Activated CD8-positive, alpha-beta T cell treated with anti-CD3 and anti-CD28 coated beads for 36 hours (primary cell): ENCODE measurements around the gene DNAAF8. TPM values are rescaled to one million over a fixed set of nuclear protein-coding genes. Genes with fewer than 3 reads are reported as not detected.

ENCODE experiments used
- ATAC-seq: fragments of 200-7000 bp; cut with Tn5 transposase; one replicate; pipeline ENCODE4 v1.10.0; 2021; ENCODE audit warnings: mild to moderate bottlenecking, moderate library complexity
- CTCF ChIA-PET: fragments of 350-600 bp; sonication (Branson Sonifier 250); formaldehyde crosslinking; loops from one replicate; lab custom pipeline; 2021; ENCODE audit warnings: antibody characterized with exemption; lab: Charles Lee
- POLR2A ChIA-PET: fragments of 350-600 bp; sonication (Branson Sonifier 250); formaldehyde crosslinking; loops from one replicate; lab custom pipeline; 2021; ENCODE audit warnings: antibody characterized with exemption; lab: Charles Lee
- DNase-seq: peaks from one replicate; pipeline ENCODE4 v3.0.0-alpha.2; 2020
- H3K27ac Mint-ChIP-seq: one replicate; pipeline ENCODE4 v1.8.0; 2021; ENCODE audit warnings: mild to moderate bottlenecking, mixed read lengths
- H3K27me3 Mint-ChIP-seq: one replicate; pipeline ENCODE4 v1.8.0; 2021; ENCODE audit warnings: mixed read lengths
- H3K36me3 Mint-ChIP-seq: one replicate; pipeline ENCODE4 v1.8.0; 2021; ENCODE audit warnings: low read depth, mixed read lengths
- H3K4me1 Mint-ChIP-seq: one replicate; pipeline ENCODE4 v1.8.0; 2021; ENCODE audit warnings: low read depth, mixed read lengths
- H3K4me3 Mint-ChIP-seq: one replicate; pipeline ENCODE4 v1.8.0; 2021; ENCODE audit warnings: mild to moderate bottlenecking, moderate library complexity, mixed read lengths
- H3K9me3 Mint-ChIP-seq: one replicate; pipeline ENCODE4 v1.8.0; 2021; ENCODE audit warnings: mixed read lengths
- intact Hi-C: fragments of 100-400 bp; cut with micrococcal nuclease; formaldehyde crosslinking; loops from one replicate; pipeline ENCODE4 v1.10.0; 2022
- total RNA-seq, 2 experiments: library from RNA; stranded (reverse); gene quantifications; one replicate each; pipeline ENCODE4 v1.2.3, GENCODE V29; 2021
- TF ChIP-seq, protein P1 (sequence below): fragments of 200-600 bp; IDR thresholded peaks from one replicate; pipeline ENCODE4 v1.8.0; 2022; ENCODE audit warnings: antibody characterized with exemption, mild to moderate bottlenecking

DNAAF8 gene
- total RNA-seq, 2 experiments from 2014 or later: 0.18 to 0.38 TPM

DNA sequence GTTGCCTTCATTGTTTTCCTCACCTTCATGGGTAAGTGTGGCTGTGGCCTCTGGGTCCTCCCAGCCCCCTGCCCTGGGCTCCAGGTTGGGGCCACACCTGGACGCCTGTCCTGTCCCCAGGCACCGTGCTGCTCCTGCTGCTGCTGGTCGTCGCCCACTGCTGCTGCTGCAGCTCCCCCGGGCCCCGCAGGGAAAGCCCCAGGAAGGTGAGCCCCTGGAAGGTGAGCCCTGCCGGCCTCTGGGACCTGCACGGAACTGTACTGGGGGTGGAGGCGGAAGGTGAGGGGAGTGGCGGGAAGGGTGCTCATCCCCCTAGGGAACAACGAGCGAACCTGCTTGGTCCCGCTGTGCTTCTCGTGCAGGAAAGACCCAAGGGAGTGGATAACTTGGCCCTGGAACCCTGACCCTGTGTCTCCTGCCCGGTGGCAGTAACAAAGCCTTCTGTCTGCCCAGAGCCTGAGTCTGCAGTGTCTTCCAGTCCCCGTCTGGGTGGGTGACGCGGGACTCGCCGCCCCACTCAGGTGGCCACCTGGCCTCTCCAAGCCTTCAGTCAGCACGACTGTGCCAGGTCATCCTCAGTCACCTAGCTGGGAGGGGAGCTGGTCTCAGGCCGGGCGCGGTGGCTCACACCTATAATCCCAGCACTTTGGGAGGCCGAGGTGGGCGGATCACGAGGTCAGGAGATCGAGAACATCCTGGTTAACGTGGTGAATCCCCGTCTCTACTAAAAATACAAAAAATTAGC lies 61.7 kb downstream of the DNAAF8 start:
- Mint-ChIP-seq H3K36me3 (no peaks in the 10 kb centered on the region), H3K4me3 (no peak overlapping the region), H3K27ac (no peak overlapping the region), H3K4me1 (peaks cover 2% of the 10 kb centered on the region), H3K27me3 (no peaks in the 10 kb centered on the region), H3K9me3 (no peaks in the 10 kb centered on the region)
- TF ChIP-seq, protein P1, sequence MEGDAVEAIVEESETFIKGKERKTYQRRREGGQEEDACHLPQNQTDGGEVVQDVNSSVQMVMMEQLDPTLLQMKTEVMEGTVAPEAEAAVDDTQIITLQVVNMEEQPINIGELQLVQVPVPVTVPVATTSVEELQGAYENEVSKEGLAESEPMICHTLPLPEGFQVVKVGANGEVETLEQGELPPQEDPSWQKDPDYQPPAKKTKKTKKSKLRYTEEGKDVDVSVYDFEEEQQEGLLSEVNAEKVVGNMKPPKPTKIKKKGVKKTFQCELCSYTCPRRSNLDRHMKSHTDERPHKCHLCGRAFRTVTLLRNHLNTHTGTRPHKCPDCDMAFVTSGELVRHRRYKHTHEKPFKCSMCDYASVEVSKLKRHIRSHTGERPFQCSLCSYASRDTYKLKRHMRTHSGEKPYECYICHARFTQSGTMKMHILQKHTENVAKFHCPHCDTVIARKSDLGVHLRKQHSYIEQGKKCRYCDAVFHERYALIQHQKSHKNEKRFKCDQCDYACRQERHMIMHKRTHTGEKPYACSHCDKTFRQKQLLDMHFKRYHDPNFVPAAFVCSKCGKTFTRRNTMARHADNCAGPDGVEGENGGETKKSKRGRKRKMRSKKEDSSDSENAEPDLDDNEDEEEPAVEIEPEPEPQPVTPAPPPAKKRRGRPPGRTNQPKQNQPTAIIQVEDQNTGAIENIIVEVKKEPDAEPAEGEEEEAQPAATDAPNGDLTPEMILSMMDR: no peak
- ATAC-seq (no peak), DNase-seq (no peak)
- ChIA-PET POLR2A (interaction anchor here (0.9 kb wide), 1 partner anchor 28 kb away, joined by 3 read pairs; no protein-coding TSS in a partner anchor), CTCF (no interaction called here)
- intact Hi-C loops: no loop called here

GRCh38 chr16:4796982-4797804 lies 62.9 kb downstream of the DNAAF8 start:
- H3K4me3 Mint-ChIP-seq: no peak overlapping the region
- no peak overlapping the region for H3K27ac Mint-ChIP-seq
- DNase-seq (no peak), ATAC-seq (no peak)
- H3K9me3 Mint-ChIP-seq: no peaks in the 10 kb centered on the region
- no peaks in the 10 kb centered on the region for H3K36me3 Mint-ChIP-seq
- POLR2A ChIA-PET: no interaction called here
- peaks cover 6% of the 10 kb centered on the region for H3K4me1 Mint-ChIP-seq
- intact Hi-C loops: no loop called here
- CTCF ChIA-PET: no interaction called here
- TF ChIP-seq, protein P1: no peak
- no peaks in the 10 kb centered on the region for H3K27me3 Mint-ChIP-seq

- ChIA-PET POLR2A (no interaction called here), CTCF (no interaction called here)
- H3K36me3 Mint-ChIP-seq: no peaks in the 10 kb centered on the region
- intact Hi-C loops: no loop called here
- H3K9me3 Mint-ChIP-seq: no peaks in the 10 kb centered on the region
- DNase-seq: no peak
- H3K4me3 Mint-ChIP-seq: no peak overlapping the region
- peaks cover 6% of the 10 kb centered on the region for H3K4me1 Mint-ChIP-seq
- no peak for ATAC-seq
- H3K27me3 Mint-ChIP-seq: no peaks in the 10 kb centered on the region
- no peak overlapping the region for H3K27ac Mint-ChIP-seq
- TF ChIP-seq, protein P1: no peak
These were observed 63.5 kb downstream of the DNAAF8 start for GRCh38 chr16:4797805-4798252.

GRCh38 chr16:4798456-4798855 lies 64.1 kb downstream of the DNAAF8 start:
- TF ChIP-seq, protein P1: no peak

More at GRCh38 chr16:4798456-4798855, 64.1 kb downstream of the DNAAF8 start:
- DNase-seq: no peak
- Mint-ChIP-seq H3K27me3 (no peaks in the 10 kb centered on the region), H3K27ac (no peak overlapping the region), H3K36me3 (no peaks in the 10 kb centered on the region), H3K9me3 (no peaks in the 10 kb centered on the region), H3K4me1 (peaks cover 10% of the 10 kb centered on the region), H3K4me3 (no peak overlapping the region)
- CTCF ChIA-PET: interaction anchor here (1.1 kb wide), 1 partner anchor 38 kb away, joined by 3 read pairs; no protein-coding TSS in a partner anchor
- no peak for ATAC-seq
- POLR2A ChIA-PET: no interaction called here
- intact Hi-C loops: no loop called here

Other genes starting within 250 kb of the DNAAF8 start
- 10 to 100 TPM; 31.9 to 32.2 TPM for gene CDIP1, start 195.8 kb upstream of the DNAAF8 start, total RNA-seq
- gene C16orf96, start 178.2 kb upstream of the DNAAF8 start, total RNA-seq: under 1 TPM; 0.16 to 0.32 TPM
- 10 to 100 TPM; 12.2 to 13.4 TPM for gene UBALD1, start 119.6 kb upstream of the DNAAF8 start, total RNA-seq
- gene MGRN1, start 109.7 kb upstream of the DNAAF8 start, total RNA-seq: 10 to 100 TPM; 67.6 to 70.8 TPM
- gene NUDT16L1, start 41.0 kb upstream of the DNAAF8 start, total RNA-seq: 10 to 100 TPM; 22.3 to 25.6 TPM
- 10 to 100 TPM; 13.0 to 13.8 TPM for gene ANKS3, start 266 bp upstream of the DNAAF8 start, total RNA-seq
- 10 to 100 TPM; 10.9 to 12.8 TPM for gene ZNF500, start 32.6 kb downstream of the DNAAF8 start, total RNA-seq
- not detected for gene SEPTIN12, start 53.8 kb downstream of the DNAAF8 start, total RNA-seq
- gene SMIM22, start 60.8 kb downstream of the DNAAF8 start, total RNA-seq: not detected
- gene ROGDI, start 68.1 kb downstream of the DNAAF8 start, total RNA-seq: 1 to 10 TPM; 3.3 to 3.7 TPM
- gene GLYR1, start 112.8 kb downstream of the DNAAF8 start, total RNA-seq: 10 to 100 TPM; 63.7 to 64.8 TPM
- 10 to 100 TPM; 25.4 to 25.6 TPM for gene UBN1, start 112.9 kb downstream of the DNAAF8 start, total RNA-seq
- gene PPL, start 202.6 kb downstream of the DNAAF8 start, total RNA-seq: under 1 TPM in 1 of 2 experiments, not detected in 1; 0.05 TPM
- gene SEC14L5, start 223.8 kb downstream of the DNAAF8 start, total RNA-seq: under 1 TPM in 1 of 2 experiments, not detected in 1; 0.07 TPM